NCI-H2171 (cell line): Measurements from ENCODE around the gene SH3GL1.
"Not testable (repeated sequence)": the region's sequence is repeated elsewhere in the genome, so short reads cannot be mapped to it uniquely, and the experiment has no call there.

Source experiments
- DNase-seq: peaks from one replicate; lab custom pipeline; 2025; lab: John Stamatoyannopoulos, UW

The SH3GL1 gene

DNA sequence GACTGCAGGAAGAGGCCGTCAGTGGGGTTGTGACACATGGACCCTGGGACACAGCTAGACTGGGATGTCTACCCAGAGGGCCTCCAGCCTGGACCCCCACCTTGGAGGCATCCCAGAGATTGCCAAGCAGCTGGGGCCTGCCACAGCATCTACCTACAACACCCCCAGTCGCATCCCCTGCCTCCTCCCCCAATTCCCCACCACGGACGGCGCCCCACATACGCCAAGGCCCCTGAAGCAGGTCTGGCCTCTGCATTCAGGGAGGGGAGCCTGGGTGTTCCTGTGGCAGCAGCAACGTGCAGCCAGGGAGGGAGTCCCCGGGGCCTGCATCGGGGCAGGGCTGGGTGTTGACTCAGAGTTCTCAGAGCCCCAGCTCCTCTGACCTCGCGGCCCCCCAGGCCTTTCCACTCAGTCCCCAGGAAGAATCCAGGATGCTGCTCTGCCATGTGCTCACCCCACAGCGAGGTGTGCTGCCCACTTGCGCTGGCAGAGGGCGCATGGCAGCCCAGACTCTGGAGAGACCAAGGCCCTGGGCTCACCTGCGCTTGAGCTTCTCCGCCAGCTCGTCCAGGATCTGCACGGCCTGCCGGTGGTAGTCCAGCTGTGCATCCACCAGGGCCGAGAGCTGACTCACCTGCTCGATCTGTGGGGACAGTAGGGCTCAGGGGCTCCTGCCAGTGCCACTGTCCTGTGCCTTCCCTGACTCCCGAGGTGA lies 37.4 kb downstream of the SH3GL1 start:
- DNase-seq, result no peak

GRCh38 chr19:4362101-4362828 lies 38.1 kb downstream of the SH3GL1 start:
- DNase-seq, result no peak

- DNase-seq, result no peak
Measured at GRCh38 chr19:4361152-4362046, 38.9 kb downstream of the SH3GL1 start.

- no peak for DNase-seq
Measured at GRCh38 chr19:4360641-4361151, 39.7 kb downstream of the SH3GL1 start.

DNA sequence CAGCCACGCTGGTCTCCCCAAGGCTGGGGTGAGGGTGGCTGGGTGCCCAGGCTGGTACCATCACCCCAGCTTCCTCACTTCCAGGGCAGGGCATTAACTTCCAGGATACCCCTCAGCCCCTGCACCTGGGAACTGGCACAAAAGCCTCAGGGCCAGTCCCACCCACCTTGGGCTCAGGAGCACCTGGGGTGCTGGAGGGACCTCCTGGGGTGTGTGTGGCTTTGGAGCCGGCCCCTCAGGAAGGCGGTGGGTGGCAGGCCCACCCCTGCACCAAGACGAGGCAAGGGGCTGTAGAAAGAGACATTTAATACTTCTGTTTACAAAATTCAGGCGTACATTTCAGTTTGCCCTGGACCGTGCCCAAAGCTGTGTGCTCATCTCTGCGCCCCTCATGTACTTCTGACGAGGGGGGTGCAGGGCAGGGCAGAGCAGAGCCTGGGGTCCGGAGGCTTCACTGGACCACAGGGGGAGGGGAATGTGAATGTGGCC lies 40.2 kb downstream of the SH3GL1 start:
- no peak for DNase-seq

- no peak for DNase-seq
Measured at GRCh38 chr19:4359627-4360000, 40.7 kb downstream of the SH3GL1 start.

DNA sequence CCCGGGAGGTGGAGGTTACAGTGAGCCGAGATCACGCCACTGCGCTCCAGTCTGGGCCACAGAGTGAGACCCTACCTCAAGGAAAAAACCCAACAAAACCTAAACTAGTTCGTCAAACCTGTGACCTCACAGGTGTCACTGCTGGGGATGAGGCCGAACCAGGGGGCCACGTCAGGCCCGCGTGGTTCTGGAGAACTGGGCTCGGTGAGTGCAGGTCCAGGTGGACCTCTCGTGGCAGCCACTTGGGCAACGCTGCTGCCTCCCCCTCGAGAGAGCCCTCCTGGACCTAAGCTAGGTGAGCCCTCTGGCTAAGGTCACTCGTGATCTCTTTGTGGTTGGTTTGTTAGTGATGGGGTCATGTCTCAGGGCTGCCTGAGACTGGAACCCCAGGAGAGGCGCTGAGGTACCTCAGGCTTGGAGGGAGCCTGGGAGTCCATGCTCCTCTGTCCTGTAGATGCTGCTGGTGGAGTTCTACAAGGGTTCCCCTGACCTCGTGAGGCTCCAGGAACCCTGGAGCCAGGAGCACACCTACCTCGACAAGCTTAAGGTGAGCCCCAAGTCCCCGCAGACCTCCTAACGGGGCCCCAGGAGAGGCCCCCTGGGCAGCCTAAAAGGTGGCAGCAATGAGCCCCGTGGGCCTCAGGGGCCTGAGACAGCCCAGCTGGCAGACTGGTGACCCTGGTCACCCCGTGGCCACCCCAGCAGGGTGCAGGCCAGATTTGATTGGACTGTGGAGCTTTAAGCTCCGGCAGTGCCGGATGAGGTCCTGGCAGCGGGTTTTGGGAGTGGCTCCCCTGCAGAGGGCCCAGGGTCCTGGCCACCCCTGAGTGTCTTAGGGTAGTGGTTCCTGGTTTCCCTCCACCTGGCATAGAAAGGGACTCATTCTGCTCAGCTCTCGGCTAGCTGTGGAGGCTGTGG lies 41.4 kb downstream of the SH3GL1 start:
- DNase-seq, result no peak

GRCh38 chr19:4357921-4358326 lies 42.4 kb downstream of the SH3GL1 start:
- no peak for DNase-seq

- no peak for DNase-seq
Measured at GRCh38 chr19:4357095-4357797, 43.1 kb downstream of the SH3GL1 start.

- DNase-seq, result no peak
Measured at GRCh38 chr19:4354897-4355296, 45.5 kb downstream of the SH3GL1 start.

GRCh38 chr19:4354282-4354681 lies 46.1 kb downstream of the SH3GL1 start:
- no peak for DNase-seq

DNA sequence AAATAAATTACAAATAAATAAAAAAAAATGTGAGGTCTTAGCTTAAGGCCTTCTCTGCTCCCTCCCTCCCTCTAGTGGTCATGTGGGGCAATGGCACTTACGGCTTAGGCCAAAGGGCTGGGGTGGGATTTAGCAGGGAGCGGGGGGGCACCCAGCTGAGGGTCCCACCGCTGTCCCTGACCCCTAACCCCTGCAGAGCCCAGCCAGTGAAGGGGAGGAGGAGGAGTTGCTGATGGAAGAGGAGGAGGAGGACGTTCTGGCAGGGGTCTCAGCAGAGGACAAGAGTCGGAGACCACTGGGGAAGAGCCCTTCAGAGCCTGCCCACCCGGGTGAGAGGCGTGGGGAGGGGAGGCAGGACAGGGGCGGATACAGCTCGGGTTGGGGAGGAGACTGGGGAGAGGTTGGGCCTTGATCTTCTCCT lies 47.6 kb downstream of the SH3GL1 start:
- DNase-seq, result peak; percentile 41

GRCh38 chr19:4350726-4351125 lies 49.6 kb downstream of the SH3GL1 start:
- DNase-seq, result no peak

GRCh38 chr19:4350111-4350510 lies 50.2 kb downstream of the SH3GL1 start:
- no peak for DNase-seq

- not testable (repeated sequence) for DNase-seq
Measured at GRCh38 chr19:4349225-4349624, 51.1 kb downstream of the SH3GL1 start.

GRCh38 chr19:4347521-4347920 lies 52.8 kb downstream of the SH3GL1 start:
- no peak for DNase-seq

- no peak for DNase-seq
Measured at GRCh38 chr19:4346020-4346383, 54.3 kb downstream of the SH3GL1 start.

DNA sequence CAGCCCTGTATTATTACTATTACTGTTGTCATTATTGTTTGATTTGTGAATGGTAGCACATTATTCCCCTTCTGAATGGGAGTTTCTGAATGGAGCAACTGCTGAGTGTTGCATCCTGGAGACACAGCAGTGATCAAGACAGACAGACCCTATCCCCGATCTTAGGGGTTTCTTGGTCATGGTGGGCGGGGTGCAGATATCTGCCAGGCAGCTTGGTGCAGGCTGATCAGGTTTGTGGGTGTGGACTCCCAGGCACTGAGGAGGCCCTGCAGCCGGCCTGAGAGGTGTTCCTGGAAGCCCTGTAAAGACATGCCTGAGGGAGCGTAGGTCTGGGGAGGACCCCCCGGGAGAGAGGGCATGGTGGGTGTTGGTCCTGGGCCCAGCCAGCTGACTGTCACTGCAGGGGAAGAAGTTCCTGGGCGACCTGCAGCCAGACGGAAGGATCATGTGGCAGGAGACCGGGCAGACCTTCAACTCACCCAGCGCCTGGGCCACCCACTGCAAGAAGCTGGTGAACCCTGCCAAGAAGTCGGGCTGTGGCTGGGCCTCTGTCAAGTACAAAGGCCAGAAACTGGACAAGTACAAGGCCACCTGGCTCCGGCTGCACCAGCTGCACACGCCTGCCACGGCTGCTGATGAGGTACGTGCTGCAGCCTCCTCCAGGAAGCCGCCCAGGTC lies 54.9 kb downstream of the SH3GL1 start:
- no peak for DNase-seq

GRCh38 chr19:4343370-4344307 lies 56.7 kb downstream of the SH3GL1 start, which contains the start of gene MPND:
TSS of gene MPND (plus strand) at chr19:4343562. CDS start at chr19:4343594, 32 bp downstream.
- DNase-seq, result peak; percentile 97
